ENCODE results near the gene RAB3D.

DNA sequence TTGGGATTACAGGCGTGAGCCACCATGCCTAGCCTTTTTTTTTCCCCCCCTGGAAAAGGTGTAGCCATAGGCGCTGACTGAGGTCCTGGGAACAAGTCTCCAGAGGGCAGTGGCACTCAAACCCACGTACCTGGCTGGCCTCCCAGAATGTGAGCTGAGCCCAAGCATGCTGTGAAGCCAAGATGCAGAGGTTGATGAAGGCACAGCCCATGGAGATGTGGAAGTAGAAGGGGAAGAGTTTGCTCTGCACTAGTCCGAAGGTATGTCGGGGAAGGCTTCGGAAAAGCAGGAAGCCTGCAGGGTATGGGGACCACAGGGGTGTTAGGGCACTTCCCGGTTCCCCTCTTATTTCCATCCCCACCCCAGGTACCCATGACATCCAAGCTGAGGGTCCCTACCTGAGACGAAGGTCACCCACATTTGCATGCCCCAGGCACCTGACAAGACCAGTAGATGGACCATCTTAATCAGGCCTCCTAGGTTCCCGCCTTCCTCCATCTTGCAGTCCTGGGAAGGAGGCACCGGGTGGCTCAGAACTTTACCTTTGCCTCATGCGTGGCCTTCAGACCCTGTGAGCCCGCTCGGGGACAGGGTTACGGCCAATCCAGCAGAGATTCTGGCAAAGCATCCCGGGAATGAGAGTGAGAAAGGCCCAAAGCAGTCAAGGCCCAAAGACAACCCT, 5.8 kb upstream of the RAB3D start:
- TF ChIP-seq, protein P1, sequence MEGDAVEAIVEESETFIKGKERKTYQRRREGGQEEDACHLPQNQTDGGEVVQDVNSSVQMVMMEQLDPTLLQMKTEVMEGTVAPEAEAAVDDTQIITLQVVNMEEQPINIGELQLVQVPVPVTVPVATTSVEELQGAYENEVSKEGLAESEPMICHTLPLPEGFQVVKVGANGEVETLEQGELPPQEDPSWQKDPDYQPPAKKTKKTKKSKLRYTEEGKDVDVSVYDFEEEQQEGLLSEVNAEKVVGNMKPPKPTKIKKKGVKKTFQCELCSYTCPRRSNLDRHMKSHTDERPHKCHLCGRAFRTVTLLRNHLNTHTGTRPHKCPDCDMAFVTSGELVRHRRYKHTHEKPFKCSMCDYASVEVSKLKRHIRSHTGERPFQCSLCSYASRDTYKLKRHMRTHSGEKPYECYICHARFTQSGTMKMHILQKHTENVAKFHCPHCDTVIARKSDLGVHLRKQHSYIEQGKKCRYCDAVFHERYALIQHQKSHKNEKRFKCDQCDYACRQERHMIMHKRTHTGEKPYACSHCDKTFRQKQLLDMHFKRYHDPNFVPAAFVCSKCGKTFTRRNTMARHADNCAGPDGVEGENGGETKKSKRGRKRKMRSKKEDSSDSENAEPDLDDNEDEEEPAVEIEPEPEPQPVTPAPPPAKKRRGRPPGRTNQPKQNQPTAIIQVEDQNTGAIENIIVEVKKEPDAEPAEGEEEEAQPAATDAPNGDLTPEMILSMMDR (IDR thresholded peaks at IDR 0.05 in 2 of 3, conservative IDR thresholded peaks at IDR 0.05 in 1 of 3; ENCODE audit: control insufficient read depth in 2 of 3, extremely low read depth in 1 of 3, insufficient read depth in 1 of 3, low read depth in 3 of 3, low read length in 3 of 3): no peak
- TF ChIP-seq EZH2 (IDR thresholded peaks at IDR 0.05; ENCODE audit: borderline replicate concordance, control insufficient read depth, low read depth, low read length): no peak
- TF ChIP-seq POLR2A (IDR thresholded peaks at IDR 0.05; ENCODE audit: low read depth, low read length): no peak
- TF ChIP-seq, protein P2, sequence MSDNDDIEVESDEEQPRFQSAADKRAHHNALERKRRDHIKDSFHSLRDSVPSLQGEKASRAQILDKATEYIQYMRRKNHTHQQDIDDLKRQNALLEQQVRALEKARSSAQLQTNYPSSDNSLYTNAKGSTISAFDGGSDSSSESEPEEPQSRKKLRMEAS (IDR thresholded peaks at IDR 0.05; ENCODE audit: low read depth, low read length): no peak
- TF ChIP-seq, protein P3, sequence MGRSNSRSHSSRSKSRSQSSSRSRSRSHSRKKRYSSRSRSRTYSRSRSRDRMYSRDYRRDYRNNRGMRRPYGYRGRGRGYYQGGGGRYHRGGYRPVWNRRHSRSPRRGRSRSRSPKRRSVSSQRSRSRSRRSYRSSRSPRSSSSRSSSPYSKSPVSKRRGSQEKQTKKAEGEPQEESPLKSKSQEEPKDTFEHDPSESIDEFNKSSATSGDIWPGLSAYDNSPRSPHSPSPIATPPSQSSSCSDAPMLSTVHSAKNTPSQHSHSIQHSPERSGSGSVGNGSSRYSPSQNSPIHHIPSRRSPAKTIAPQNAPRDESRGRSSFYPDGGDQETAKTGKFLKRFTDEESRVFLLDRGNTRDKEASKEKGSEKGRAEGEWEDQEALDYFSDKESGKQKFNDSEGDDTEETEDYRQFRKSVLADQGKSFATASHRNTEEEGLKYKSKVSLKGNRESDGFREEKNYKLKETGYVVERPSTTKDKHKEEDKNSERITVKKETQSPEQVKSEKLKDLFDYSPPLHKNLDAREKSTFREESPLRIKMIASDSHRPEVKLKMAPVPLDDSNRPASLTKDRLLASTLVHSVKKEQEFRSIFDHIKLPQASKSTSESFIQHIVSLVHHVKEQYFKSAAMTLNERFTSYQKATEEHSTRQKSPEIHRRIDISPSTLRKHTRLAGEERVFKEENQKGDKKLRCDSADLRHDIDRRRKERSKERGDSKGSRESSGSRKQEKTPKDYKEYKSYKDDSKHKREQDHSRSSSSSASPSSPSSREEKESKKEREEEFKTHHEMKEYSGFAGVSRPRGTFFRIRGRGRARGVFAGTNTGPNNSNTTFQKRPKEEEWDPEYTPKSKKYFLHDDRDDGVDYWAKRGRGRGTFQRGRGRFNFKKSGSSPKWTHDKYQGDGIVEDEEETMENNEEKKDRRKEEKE (IDR thresholded peaks at IDR 0.05): no peak
- TF ChIP-seq RAD21 (IDR thresholded peaks at IDR 0.05; ENCODE audit: insufficient read depth, low read depth, low read length): no peak
- TF ChIP-seq RB1 (IDR thresholded peaks at IDR 0.05; ENCODE audit: borderline replicate concordance): no peak

Data from GM12878 (cell line).